ENCODE results near the gene MTUS2.

GRCh38 chr13:29451976-29452375, 631.8 kb downstream of the MTUS2 start:
- TF ChIP-seq POLR2AphosphoS5 (IDR thresholded peaks at IDR 0.05; ENCODE audit: low read depth, low read length) (no peak), POLR2A (IDR thresholded peaks at IDR 0.05; ENCODE audit: low read depth, low read length) (no peak), TAF1 (IDR thresholded peaks at IDR 0.05; ENCODE audit: low read depth, low read length) (no peak), POU2F2 (IDR thresholded peaks at IDR 0.05; ENCODE audit: low read depth, low read length) (no peak), SPI1 (IDR thresholded peaks at IDR 0.05; ENCODE audit: low read depth, low read length) (no peak), PAX5 (IDR thresholded peaks at IDR 0.05; ENCODE audit: insufficient read depth, low read length, severe bottlenecking) (no peak)
